8988T (cell line): ENCODE measurements around the gene RPS16.

Experiments
- DNase-seq: peaks from one replicate; pipeline ENCODE4 v3.0.0; 2011

The RPS16 gene

GRCh38 chr19:39417463-39418181 is 18.1 kb downstream of the RPS16 start:
- no peak for DNase-seq

GRCh38 chr19:39416152-39417120 is 19.3 kb downstream of the RPS16 start:
- DNase-seq: no peak

GRCh38 chr19:39415111-39416046 is 20.4 kb downstream of the RPS16 start:
- DNase-seq: no peak

GRCh38 chr19:39413911-39414608 is 21.7 kb downstream of the RPS16 start:
- peak; percentile 72 for DNase-seq

GRCh38 chr19:39413272-39413910 is 22.4 kb downstream of the RPS16 start:
- DNase-seq: peak; percentile 59

GRCh38 chr19:39412867-39413271 is 22.9 kb downstream of the RPS16 start:
- no peak for DNase-seq

GRCh38 chr19:39412100-39412866 is 23.5 kb downstream of the RPS16 start, which contains the start of gene PLEKHG2:
Gene PLEKHG2 (plus strand): TSS chr19:39412669. CDS start chr19:39414087, 1,418 bp downstream.
- peak; percentile 91 for DNase-seq

- DNase-seq: peak; percentile 60
Measured at GRCh38 chr19:39411832-39412099, 24.0 kb downstream of the RPS16 start.

GRCh38 chr19:39411081-39411831 is 24.5 kb downstream of the RPS16 start:
- no peak for DNase-seq

GRCh38 chr19:39410831-39411080 is 25.0 kb downstream of the RPS16 start:
- DNase-seq: no peak

GRCh38 chr19:39410017-39410830 is 25.5 kb downstream of the RPS16 start:
- DNase-seq: peak; percentile 60

GRCh38 chr19:39409208-39410016 is 26.3 kb downstream of the RPS16 start:
- DNase-seq: peak; percentile 98

- DNase-seq: peak; percentile 84
Measured at GRCh38 chr19:39408392-39409207, 27.1 kb downstream of the RPS16 start.

- peak; percentile 93 for DNase-seq
Measured at GRCh38 chr19:39407660-39408391, 27.9 kb downstream of the RPS16 start.

- DNase-seq: no peak
Measured at GRCh38 chr19:39407410-39407659, 28.4 kb downstream of the RPS16 start.

- peak; percentile 100 for DNase-seq
Measured at GRCh38 chr19:39406656-39407409, 28.9 kb downstream of the RPS16 start, which contains the start of gene ZFP36. Gene ZFP36 (plus strand): TSS chr19:39406847. CDS start chr19:39406905, 58 bp downstream.
